Ovary (tissue), 9 donors: ENCODE data around the gene BET1. TPM values are rescaled to one million over a fixed set of nuclear protein-coding genes. Genes with fewer than 3 reads are reported as not detected.

Source experiments
- DNase-seq, 5 donors: peaks; one replicate each; pipeline ENCODE4 v3.0.0-alpha.2; 2019 to 2020
- H3K27ac ChIP-seq, 2 donors: fragments of 200-600 bp; one replicate each; pipeline versions ENCODE4 v1.5.1 to v1.8.0; 2019 to 2022
- H3K27me3 ChIP-seq: fragments of 200-600 bp; one replicate; pipeline ENCODE4 v1.8.0; 2022
- H3K36me3 ChIP-seq: fragments of 200-600 bp; sonication (generic); one replicate; pipeline ENCODE4 v1.5.1; 2019
- H3K4me1 ChIP-seq: one replicate; pipeline ENCODE4 v1.8.1; 2013; ENCODE audit warnings: mild to moderate bottlenecking, moderate library complexity; ENCODE audit not compliant: insufficient read depth
- H3K4me3 ChIP-seq: fragments of 200-600 bp; sonication (generic); one replicate; pipeline ENCODE4 v1.5.1; 2017
- H3K9me3 ChIP-seq, 2 donors: fragments of 200-600 bp in 1 of 2; sonication (generic) in 1 of 2; one replicate each; pipeline versions ENCODE4 v1.5.1 to v1.8.1; 2013 to 2019; ENCODE audit warnings: mild to moderate bottlenecking in 1 of 2, moderate library complexity in 1 of 2
- EP300 ChIP-seq: sonication (generic); formaldehyde crosslinking; IDR thresholded peaks from one replicate; pipeline ENCODE4 v1.6.1; 2017; ENCODE audit warnings: antibody characterized with exemption
- POLR2A ChIP-seq: fragments of 450-650 bp; IDR thresholded peaks from one replicate; pipeline ENCODE4 v1.6.1; 2017; ENCODE audit warnings: antibody characterized with exemption, mild to moderate bottlenecking, moderate library complexity
- WGBS, 3 donors: extraction: QIAGEN DNeasy Blood & Tissue Kit in 1 of 3; methylation state at CpG; one replicate each; pipeline versions ENCODE4 v1.1.5 to v1.1.7; 2013 to 2017; 5-methylcytosine and 5-hydroxymethylcytosine counted together
- intact Hi-C, 4 donors: fragments of 100-400 bp; cut with DNase I; formaldehyde crosslinking; loops; one replicate each; pipeline versions ENCODE4 v1.11.0 to v1.15.1; 2022 to 2023
- polyA plus RNA-seq, 2 donors: library from polyadenylated mRNA; stranded (reverse); fragments of 200-250 nt in 1 of 2; fragments of 350-450 nt in 1 of 2; fragmentation: Illumina TruSeq in 1 of 2; extraction: RNeasy Lipid Tissue Mini Kit (QIAGEN cat#74804) in 1 of 2; gene quantifications; one replicate each; pipeline ENCODE4 v1.2.3, GENCODE V29; 2013 to 2014
- total RNA-seq, 7 donors: library from RNA; depleted of rRNA in 2 of 7; stranded (reverse); fragments of >200 nt in 2 of 7; fragmentation: NEBNext Ultra II Directional in 3 of 7; extraction: Animal tissue kit (Norgen Biotek cat#: 25700) in 3 of 7; gene quantifications; one replicate each; pipeline versions ENCODE4 v1.1.0 to v1.2.4, GENCODE V29; 2016 to 2023
- TF ChIP-seq, protein P1 (sequence below), 3 donors: fragments of 450-650 bp in 2 of 3; fragments of 200-600 bp in 1 of 3; IDR thresholded peaks; one replicate each; pipeline versions ENCODE4 v1.5.1 to v1.8.0; 2016 to 2022; ENCODE audit warnings: antibody characterized with exemption in 3 of 3, mild to moderate bottlenecking in 1 of 3
- donor health status: DM: no; HTN: no; CAD: no; lungs with moderate emphysema.
- donor health status: DM: no; HTN: no; CAD: no.
- donor health status: Bipolar disorder and iron deficiency.
- donor health status: DM: yes; HTN: yes; CAD: no.
- donor health status: DM: no; HTN: no; CAD: no.
- donor health status: DM: yes; HTN: yes; CAD: no.

The BET1 gene
- total and polyA plus RNA-seq, 9 donors: 22.9 to 35.9 (median 26.9) TPM

DNA sequence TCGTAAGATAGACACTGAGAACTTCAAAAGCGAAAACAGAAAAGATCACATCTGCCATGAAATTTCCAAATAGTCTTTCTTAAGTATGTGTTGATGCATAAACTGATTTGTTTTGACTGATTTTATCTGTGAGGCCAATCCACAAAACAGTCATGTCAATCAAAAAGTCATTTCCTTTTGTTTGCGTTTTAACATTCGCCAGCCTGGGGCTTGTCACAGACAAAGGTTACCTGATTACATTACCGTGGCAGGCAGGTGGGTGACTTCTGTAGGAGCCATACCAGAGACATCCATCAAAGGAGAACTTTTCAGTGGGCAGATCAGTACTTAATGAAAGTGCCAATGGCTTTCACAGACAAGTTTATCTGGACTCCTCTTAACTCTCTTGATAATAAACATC lies 45.5 kb upstream of the BET1 start:
- no peaks in the 10 kb centered on the region for H3K36me3 ChIP-seq
- no peaks in the 10 kb centered on the region for H3K4me1 ChIP-seq
- no peak for DNase-seq
- no peak overlapping the region for H3K4me3 ChIP-seq
- H3K27me3 ChIP-seq: no peaks in the 10 kb centered on the region
- intact Hi-C loops: no loop called here
- no peaks in the 10 kb centered on the region for H3K9me3 ChIP-seq
- WGBS, 3 donors: 72 to 81% (median 78%) methylated on average over 5 of the region's 5 CpGs
- H3K27ac ChIP-seq: no peak overlapping the region
- TF ChIP-seq, protein P1, sequence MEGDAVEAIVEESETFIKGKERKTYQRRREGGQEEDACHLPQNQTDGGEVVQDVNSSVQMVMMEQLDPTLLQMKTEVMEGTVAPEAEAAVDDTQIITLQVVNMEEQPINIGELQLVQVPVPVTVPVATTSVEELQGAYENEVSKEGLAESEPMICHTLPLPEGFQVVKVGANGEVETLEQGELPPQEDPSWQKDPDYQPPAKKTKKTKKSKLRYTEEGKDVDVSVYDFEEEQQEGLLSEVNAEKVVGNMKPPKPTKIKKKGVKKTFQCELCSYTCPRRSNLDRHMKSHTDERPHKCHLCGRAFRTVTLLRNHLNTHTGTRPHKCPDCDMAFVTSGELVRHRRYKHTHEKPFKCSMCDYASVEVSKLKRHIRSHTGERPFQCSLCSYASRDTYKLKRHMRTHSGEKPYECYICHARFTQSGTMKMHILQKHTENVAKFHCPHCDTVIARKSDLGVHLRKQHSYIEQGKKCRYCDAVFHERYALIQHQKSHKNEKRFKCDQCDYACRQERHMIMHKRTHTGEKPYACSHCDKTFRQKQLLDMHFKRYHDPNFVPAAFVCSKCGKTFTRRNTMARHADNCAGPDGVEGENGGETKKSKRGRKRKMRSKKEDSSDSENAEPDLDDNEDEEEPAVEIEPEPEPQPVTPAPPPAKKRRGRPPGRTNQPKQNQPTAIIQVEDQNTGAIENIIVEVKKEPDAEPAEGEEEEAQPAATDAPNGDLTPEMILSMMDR (IDR thresholded peaks at IDR 0.05): no peak
- TF ChIP-seq POLR2A (no peak), EP300 (no peak)

DNA sequence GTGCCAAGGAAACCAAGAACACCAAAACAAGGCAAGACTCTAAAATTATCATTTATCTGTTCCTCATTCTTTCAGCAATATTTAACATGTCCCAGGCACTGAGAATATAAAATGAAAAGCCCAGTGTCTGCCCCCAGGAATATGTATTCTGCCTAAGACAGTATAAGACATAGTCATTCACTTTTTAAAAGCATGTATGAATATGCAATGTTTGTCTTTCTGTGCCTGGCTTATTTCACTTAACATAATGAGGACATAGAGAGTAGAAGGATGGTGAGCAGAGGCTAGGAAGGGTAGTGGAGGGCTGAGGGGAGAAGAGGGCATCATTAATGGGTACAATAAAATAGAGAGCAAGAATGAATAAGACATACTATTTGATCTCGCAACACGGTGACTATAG lies 44.6 kb upstream of the BET1 start:
- intact Hi-C loops: no loop called here
- WGBS, 3 donors: 86 to 94% (median 94%) methylated on average over 2 of the region's 2 CpGs

DNA sequence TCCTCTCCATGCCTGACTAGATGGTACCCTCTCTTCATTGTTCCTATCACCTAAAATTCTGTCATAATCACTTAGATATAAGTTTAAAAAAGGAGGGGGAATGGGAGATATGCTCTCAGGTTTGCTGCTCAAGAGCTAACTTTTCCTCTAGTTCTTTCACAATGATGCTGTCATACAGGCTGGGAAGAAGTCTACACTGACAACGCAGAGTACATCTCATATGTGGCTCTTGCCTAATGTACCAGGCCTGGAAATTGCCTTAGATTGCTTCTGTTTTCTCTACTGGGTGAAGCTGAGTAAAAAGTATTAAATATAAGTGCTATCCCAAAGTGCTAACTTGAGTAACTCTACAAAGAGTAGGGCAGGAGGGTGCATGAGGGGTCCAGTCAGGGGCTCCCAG lies 43.8 kb upstream of the BET1 start:
- Histone ChIP-seq H3K4me1 (no peaks in the 10 kb centered on the region), H3K4me3 (no peak overlapping the region), H3K36me3 (no peaks in the 10 kb centered on the region), H3K9me3 (no peaks in the 10 kb centered on the region), H3K27ac (no peak overlapping the region), H3K27me3 (no peaks in the 10 kb centered on the region)
- intact Hi-C loops: no loop called here
- TF ChIP-seq POLR2A (no peak), EP300 (no peak)
- TF ChIP-seq, protein P1 (IDR thresholded peaks at IDR 0.05): no peak
- 96 to 100% (median 98%) methylated on average over 1 of the region's 1 CpG for WGBS, 3 donors
- DNase-seq: no peak

More for the DNA sequence above, 44.6 kb upstream of the BET1 start:
- no peaks in the 10 kb centered on the region for H3K27me3 ChIP-seq
- no peaks in the 10 kb centered on the region for H3K9me3 ChIP-seq
- no peaks in the 10 kb centered on the region for H3K4me1 ChIP-seq
- H3K27ac ChIP-seq: no peak overlapping the region
- no peak overlapping the region for H3K4me3 ChIP-seq
- H3K36me3 ChIP-seq: no peaks in the 10 kb centered on the region
- TF ChIP-seq EP300: no peak
- TF ChIP-seq, protein P1 (IDR thresholded peaks at IDR 0.05): no peak
- TF ChIP-seq POLR2A: no peak
- DNase-seq: no peak

DNA sequence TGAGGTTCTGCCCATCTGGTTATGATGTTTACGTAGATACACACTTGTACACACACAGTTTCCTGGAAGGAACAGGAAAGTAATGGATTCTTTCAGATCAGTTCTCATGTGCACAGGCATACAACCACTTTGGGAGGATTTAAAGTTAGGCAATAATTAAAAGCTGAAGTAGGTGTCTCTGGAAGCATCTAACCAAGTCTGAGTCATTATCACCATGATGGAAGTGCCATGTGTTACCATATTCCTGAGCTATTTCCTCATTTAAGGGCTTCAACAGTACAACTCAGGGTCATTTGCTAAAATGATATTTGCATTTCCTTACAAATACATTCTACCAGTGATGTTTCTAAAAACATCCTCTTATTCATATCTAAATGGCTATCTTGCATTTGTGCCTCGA lies 41.4 kb upstream of the BET1 start:
- intact Hi-C loops: no loop called here
- no peak overlapping the region for H3K27ac ChIP-seq
- no peaks in the 10 kb centered on the region for H3K27me3 ChIP-seq
- H3K9me3 ChIP-seq: no peaks in the 10 kb centered on the region
- no peak overlapping the region for H3K4me3 ChIP-seq
- DNase-seq: no peak
- H3K4me1 ChIP-seq: no peaks in the 10 kb centered on the region
- no peaks in the 10 kb centered on the region for H3K36me3 ChIP-seq
- TF ChIP-seq EP300 (no peak), POLR2A (no peak)
- TF ChIP-seq, protein P1 (IDR thresholded peaks at IDR 0.05): no peak
- 37 to 65% (median 62%) methylated on average over 2 of the region's 2 CpGs for WGBS, 3 donors

DNA sequence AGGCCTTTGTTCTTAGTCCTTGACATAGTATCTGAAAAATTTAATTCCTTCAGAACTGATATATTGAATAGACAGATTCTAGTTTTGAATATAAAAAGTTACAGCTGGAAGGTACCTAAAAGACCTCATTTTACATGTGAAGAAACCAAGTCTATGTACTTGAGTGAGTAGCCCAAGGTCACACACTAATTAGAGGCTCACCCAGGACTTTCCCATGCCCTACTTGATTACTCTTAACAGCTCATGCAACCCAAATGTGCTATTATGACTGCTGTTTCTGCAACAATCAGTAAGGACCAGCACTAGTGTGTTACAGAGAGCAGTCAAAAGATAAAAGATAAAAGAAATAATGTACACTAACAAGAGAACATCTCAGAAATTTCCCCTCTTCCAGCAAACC lies 40.7 kb upstream of the BET1 start:
- H3K27me3 ChIP-seq: no peaks in the 10 kb centered on the region
- H3K4me1 ChIP-seq: no peaks in the 10 kb centered on the region
- H3K9me3 ChIP-seq: no peaks in the 10 kb centered on the region
- TF ChIP-seq POLR2A (no peak), EP300 (no peak)
- TF ChIP-seq, protein P1 (IDR thresholded peaks at IDR 0.05): no peak
- no peak for DNase-seq
- intact Hi-C loops: no loop called here
- H3K27ac ChIP-seq: no peak overlapping the region
- H3K36me3 ChIP-seq: no peaks in the 10 kb centered on the region
- H3K4me3 ChIP-seq: no peak overlapping the region
